Vagina (tissue), 2 donors: ENCODE results near the gene GSG1L. TPM values are rescaled to one million over a fixed set of nuclear protein-coding genes. Genes with fewer than 3 reads are reported as not detected.

Experiments used
- DNase-seq, 2 donors: peaks; one replicate each; pipeline ENCODE4 v3.0.0-alpha.2; 2017; ENCODE audit errors: extremely low spot score in 2 of 2
- H3K27ac ChIP-seq: fragments of 200-600 bp; sonication (generic); one replicate; pipeline ENCODE4 v1.5.1; 2019
- H3K27me3 ChIP-seq: fragments of 200-600 bp; sonication (generic); one replicate; pipeline ENCODE4 v1.5.1; 2019
- H3K36me3 ChIP-seq, 2 donors: fragments of 200-600 bp; sonication (generic); one replicate each; pipeline ENCODE4 v1.5.1; 2017 to 2019
- H3K4me1 ChIP-seq: fragments of 200-600 bp; sonication (generic); one replicate; pipeline ENCODE4 v1.5.1; 2019
- H3K4me3 ChIP-seq, 2 donors: fragments of 200-600 bp; sonication (generic); 1 replicate in 1 of 2; 2 replicates in 1 of 2; pipeline ENCODE4 v1.5.1; 2016 to 2019
- H3K9me3 ChIP-seq: fragments of 200-600 bp; sonication (generic); one replicate; pipeline ENCODE4 v1.5.1; 2019
- CTCF ChIP-seq, 3 experiments: fragments of 450-650 bp in 2 of 3; fragments of 200-600 bp in 1 of 3; sonication (generic) in 1 of 3; IDR thresholded peaks; one replicate each; pipeline ENCODE4 v1.5.1; 2017 to 2019; ENCODE audit warnings: antibody characterized with exemption in 3 of 3, mild to moderate bottlenecking in 2 of 3, moderate library complexity in 2 of 3
- POLR2A ChIP-seq, 2 donors: fragments of 450-650 bp; IDR thresholded peaks; one replicate each; pipeline ENCODE4 v1.6.1; 2017; ENCODE audit warnings: antibody characterized with exemption in 2 of 2, mild to moderate bottlenecking in 2 of 2, moderate library complexity in 2 of 2
- POLR2AphosphoS5 ChIP-seq, 2 donors: sonication (generic); formaldehyde crosslinking; IDR thresholded peaks; one replicate each; pipeline ENCODE4 v1.9.0; 2017; ENCODE audit warnings: antibody characterized with exemption in 2 of 2, mild to moderate bottlenecking in 2 of 2, low read depth in 1 of 2; ENCODE audit not compliant: insufficient read depth in 1 of 2
- intact Hi-C: fragments of 100-400 bp; cut with DNase I; formaldehyde crosslinking; loops from one replicate; pipeline ENCODE4 v1.15.1; 2023
- total RNA-seq: library from RNA; depleted of rRNA; stranded (reverse); fragments of >200 nt; gene quantifications from one replicate; pipeline ENCODE4 v1.2.3, GENCODE V29; 2016

The GSG1L gene
- total RNA-seq, 1 donor from 2014 or later = not detected

GRCh38 chr16:27974896-27975540 lies 88.5 kb downstream of the GSG1L start:
- DNase-seq = peak; percentile 37 to 82
- intact Hi-C loops = no loop called here
- H3K27me3 ChIP-seq = no peaks in the 10 kb centered on the region
- no peak overlapping the region for H3K27ac ChIP-seq
- H3K4me1 ChIP-seq = no peaks in the 10 kb centered on the region
- no peaks in the 10 kb centered on the region for H3K9me3 ChIP-seq
- no peak overlapping the region for H3K4me3 ChIP-seq
- no peaks in the 10 kb centered on the region for H3K36me3 ChIP-seq
- TF ChIP-seq POLR2AphosphoS5 (IDR thresholded peaks at IDR 0.05; ENCODE audit: insufficient read depth in 1 of 2, low read depth in 1 of 2) (no peak), CTCF (IDR thresholded peaks at IDR 0.05) (no peak), POLR2A (IDR thresholded peaks at IDR 0.05) (no peak)

- intact Hi-C loops = no loop called here
- DNase-seq = peak; percentile 40 to 56
- no peak overlapping the region for H3K27ac ChIP-seq
- H3K9me3 ChIP-seq = no peaks in the 10 kb centered on the region
- no peaks in the 10 kb centered on the region for H3K27me3 ChIP-seq
- no peak for TF ChIP-seq POLR2AphosphoS5 (IDR thresholded peaks at IDR 0.05; ENCODE audit: insufficient read depth in 1 of 2, low read depth in 1 of 2)
- TF ChIP-seq POLR2A (IDR thresholded peaks at IDR 0.05) = no peak
- TF ChIP-seq CTCF (IDR thresholded peaks at IDR 0.05) = no peak
- no peaks in the 10 kb centered on the region for H3K36me3 ChIP-seq
- no peaks in the 10 kb centered on the region for H3K4me1 ChIP-seq
- H3K4me3 ChIP-seq = no peak overlapping the region
Measured at GRCh38 chr16:27973678-27974077, 89.8 kb downstream of the GSG1L start.

- Histone ChIP-seq H3K27me3 (no peaks in the 10 kb centered on the region), H3K36me3 (no peaks in the 10 kb centered on the region), H3K4me1 (no peaks in the 10 kb centered on the region), H3K27ac (no peak overlapping the region), H3K4me3 (no peak overlapping the region), H3K9me3 (no peaks in the 10 kb centered on the region)
- intact Hi-C loops = no loop called here
- TF ChIP-seq POLR2AphosphoS5 (IDR thresholded peaks at IDR 0.05; ENCODE audit: insufficient read depth in 1 of 2, low read depth in 1 of 2) (no peak), CTCF (IDR thresholded peaks at IDR 0.05) (no peak), POLR2A (IDR thresholded peaks at IDR 0.05) (no peak)
- DNase-seq = peak in 1 of 2 donors; percentile 79
Measured at GRCh38 chr16:27972500-27972899, 91.0 kb downstream of the GSG1L start.

GRCh38 chr16:27969574-27969973 lies 93.9 kb downstream of the GSG1L start:
- no peak for DNase-seq
- H3K4me1 ChIP-seq = no peaks in the 10 kb centered on the region
- intact Hi-C loops = no loop called here
- TF ChIP-seq CTCF (IDR thresholded peaks at IDR 0.05) = no peak
- H3K4me3 ChIP-seq = no peak overlapping the region
- H3K9me3 ChIP-seq = no peaks in the 10 kb centered on the region
- no peaks in the 10 kb centered on the region for H3K36me3 ChIP-seq
- no peak overlapping the region for H3K27ac ChIP-seq
- H3K27me3 ChIP-seq = no peaks in the 10 kb centered on the region

- intact Hi-C loops = no loop called here
- Histone ChIP-seq H3K27me3 (no peaks in the 10 kb centered on the region), H3K4me1 (no peaks in the 10 kb centered on the region), H3K4me3 (no peak overlapping the region), H3K27ac (no peak overlapping the region), H3K36me3 (no peaks in the 10 kb centered on the region), H3K9me3 (no peaks in the 10 kb centered on the region)
- DNase-seq = peak in 1 of 2 donors; percentile 61
- TF ChIP-seq CTCF (IDR thresholded peaks at IDR 0.05) (no peak), POLR2AphosphoS5 (IDR thresholded peaks at IDR 0.05; ENCODE audit: insufficient read depth in 1 of 2, low read depth in 1 of 2) (no peak), POLR2A (IDR thresholded peaks at IDR 0.05) (no peak)
Measured at GRCh38 chr16:27967169-27967568, 96.3 kb downstream of the GSG1L start.
